Keratinocyte (primary cell): Measurements from ENCODE around the gene ARMH3. TPM values are rescaled to one million over a fixed set of nuclear protein-coding genes. Genes with fewer than 3 reads are reported as not detected.

Source experiments
- DNase-seq: peaks from one replicate; pipeline ENCODE4 v3.0.0-alpha.2; 2011; ENCODE audit warnings: low read depth, missing footprints, low spot score
- FAIRE-seq: peaks from 2 replicates; lab custom pipeline; 2011; peaks lifted over from hg19 to GRCh38; lab: Jason Lieb, UNC
- H2AFZ ChIP-seq: 2 replicates; pipeline ENCODE4 v1.6.0; 2012; ENCODE audit warnings: low read length, control low read depth, inconsistent platforms; ENCODE audit not compliant: control insufficient read depth
- H3K27ac ChIP-seq: 2 replicates; pipeline ENCODE4 v1.5.1; 2011; ENCODE audit warnings: low read length; ENCODE audit not compliant: control insufficient read depth, insufficient read depth
- H3K27me3 ChIP-seq: 3 replicates; pipeline ENCODE4 v1.6.0; 2011; ENCODE audit warnings: low read length; ENCODE audit not compliant: control insufficient read depth, insufficient read depth; ENCODE audit errors: extremely low read depth
- H3K36me3 ChIP-seq, 2 experiments: 2 replicates in 1 of 2; 3 replicates in 1 of 2; pipeline ENCODE4 v1.5.1; 2011; ENCODE audit warnings: low read length in 2 of 2, mild to moderate bottlenecking in 1 of 2; ENCODE audit not compliant: control insufficient read depth in 2 of 2, insufficient read depth in 2 of 2; ENCODE audit errors: extremely low read depth in 1 of 2
- H3K4me1 ChIP-seq: 3 replicates; pipeline ENCODE4 v1.5.1; 2011; ENCODE audit warnings: low read length; ENCODE audit not compliant: control insufficient read depth, insufficient read depth; ENCODE audit errors: extremely low read depth
- H3K4me2 ChIP-seq: 3 replicates; pipeline ENCODE4 v1.6.0; 2011; ENCODE audit warnings: low read depth, low read length; ENCODE audit not compliant: control insufficient read depth, insufficient read depth; ENCODE audit errors: extremely low read depth
- H3K4me3 ChIP-seq, 3 experiments: fragments of 200-600 bp in 1 of 3; sonication (generic) in 1 of 3; 2 replicates in 2 of 3; 3 replicates in 1 of 3; pipeline ENCODE4 v1.5.1; 2011 to 2016; ENCODE audit warnings: low read length in 3 of 3, mild to moderate bottlenecking in 3 of 3, control low read depth in 2 of 3, inconsistent platforms in 1 of 3, low read depth in 1 of 3, mixed read lengths in 1 of 3, mixed run types in 1 of 3, moderate library complexity in 1 of 3; ENCODE audit not compliant: control insufficient read depth in 2 of 3, insufficient read depth in 2 of 3; ENCODE audit errors: extremely low read depth in 1 of 3
- H3K79me2 ChIP-seq: 2 replicates; pipeline ENCODE4 v1.6.0; 2012; ENCODE audit warnings: low read length; ENCODE audit not compliant: control insufficient read depth, insufficient read depth
- H3K9ac ChIP-seq: 3 replicates; pipeline ENCODE4 v1.6.0; 2011; ENCODE audit warnings: low read length; ENCODE audit not compliant: control insufficient read depth, insufficient read depth; ENCODE audit errors: extremely low read depth
- H3K9me1 ChIP-seq: 3 replicates; pipeline ENCODE4 v1.6.0; 2011; ENCODE audit warnings: low read length; ENCODE audit not compliant: control insufficient read depth, insufficient read depth; ENCODE audit errors: extremely low read depth
- H3K9me3 ChIP-seq: 2 replicates; pipeline ENCODE4 v1.5.1; 2012; ENCODE audit warnings: low read depth, low read length; ENCODE audit not compliant: control insufficient read depth
- H4K20me1 ChIP-seq: 3 replicates; pipeline ENCODE4 v1.6.0; 2011; ENCODE audit warnings: low read length; ENCODE audit not compliant: control insufficient read depth, insufficient read depth; ENCODE audit errors: extremely low read depth
- EZH2 ChIP-seq: IDR thresholded peaks from one replicate; pipeline ENCODE4 v1.6.1; 2012; ENCODE audit warnings: inconsistent platforms, mild to moderate bottlenecking, low read length, moderate library complexity
- dilution Hi-C: fragments of 300-500 bp; cut with MboI; formaldehyde crosslinking; loops from one replicate; pipeline ENCODE4 v1.7.0; 2020; ENCODE audit warnings: low sequenced_read_pairs; ENCODE audit not compliant: extremely low pct_ligation_motif_present
- polyA plus RNA-seq, 5 experiments: library from polyadenylated mRNA; depleted of rRNA in 3 of 5; stranded (reverse) in 3 of 5; stranded (forward) in 1 of 5; unstranded in 1 of 5; fragments of >200 nt; gene quantifications; 1 replicate in 1 of 5; 2 replicates in 3 of 5; 3 replicates in 1 of 5; pipeline versions ENCODE4 v1.2.1 to v1.2.3, GENCODE V29; 2011 to 2012; ENCODE audit warnings: missing spikeins in 2 of 5, low read depth in 1 of 5, low replicate concordance in 1 of 5
- TF ChIP-seq, protein P1 (sequence below), 3 experiments: IDR thresholded peaks in 1 of 3; conservative IDR thresholded peaks in 1 of 3; optimal IDR thresholded peaks in 1 of 3; 2 replicates in 2 of 3; 3 replicates in 1 of 3; pipeline versions ENCODE3 to v1.5.1; 2011; ENCODE audit warnings: low read length in 3 of 3, mild to moderate bottlenecking in 3 of 3, moderate library complexity in 2 of 3, control low read depth in 1 of 3, inconsistent platforms in 1 of 3; ENCODE audit not compliant: insufficient read depth in 2 of 3; ENCODE audit errors: extremely low read depth in 1 of 3

ARMH3 gene
- polyA plus RNA-seq, 1 donor (not counting 4 experiments of a cell fraction or from before 2014, with no cell fraction given): 25.3 TPM

DNA sequence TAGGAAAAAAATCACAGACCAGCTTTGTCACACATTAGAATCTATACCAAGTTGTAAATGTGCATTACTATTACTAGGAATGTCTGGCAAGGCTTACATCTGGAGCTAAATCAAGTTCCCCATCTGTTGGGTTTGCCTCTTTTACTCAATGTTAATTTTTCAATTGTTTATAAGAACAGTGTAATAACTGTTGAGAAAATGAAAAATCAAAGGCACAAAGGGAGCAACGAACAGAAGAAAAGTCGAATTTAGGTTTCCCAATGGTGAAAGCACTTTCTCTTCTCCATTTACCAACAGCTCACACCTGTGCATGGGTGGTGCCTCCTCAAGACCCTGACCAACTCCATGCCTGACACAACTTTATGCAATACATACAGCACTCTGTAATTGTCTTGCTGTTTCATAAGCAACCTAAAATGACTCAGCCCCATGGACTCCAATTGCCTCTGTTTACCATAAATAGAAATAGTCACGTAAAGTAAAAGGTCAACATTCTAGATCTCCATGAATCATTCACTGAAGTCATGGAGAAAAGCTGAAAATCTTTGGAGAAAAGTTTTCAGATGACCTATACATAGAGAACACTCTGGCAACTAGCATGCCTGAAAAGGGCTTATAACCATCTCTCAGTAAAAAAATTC, 116.8 kb downstream of the ARMH3 start:
- H2AFZ ChIP-seq: no peak overlapping the region
- H3K4me1 ChIP-seq: peaks cover 47% of the 10 kb centered on the region
- H3K27me3 ChIP-seq: no peaks in the 10 kb centered on the region
- TF ChIP-seq EZH2: no peak
- TF ChIP-seq, protein P1, sequence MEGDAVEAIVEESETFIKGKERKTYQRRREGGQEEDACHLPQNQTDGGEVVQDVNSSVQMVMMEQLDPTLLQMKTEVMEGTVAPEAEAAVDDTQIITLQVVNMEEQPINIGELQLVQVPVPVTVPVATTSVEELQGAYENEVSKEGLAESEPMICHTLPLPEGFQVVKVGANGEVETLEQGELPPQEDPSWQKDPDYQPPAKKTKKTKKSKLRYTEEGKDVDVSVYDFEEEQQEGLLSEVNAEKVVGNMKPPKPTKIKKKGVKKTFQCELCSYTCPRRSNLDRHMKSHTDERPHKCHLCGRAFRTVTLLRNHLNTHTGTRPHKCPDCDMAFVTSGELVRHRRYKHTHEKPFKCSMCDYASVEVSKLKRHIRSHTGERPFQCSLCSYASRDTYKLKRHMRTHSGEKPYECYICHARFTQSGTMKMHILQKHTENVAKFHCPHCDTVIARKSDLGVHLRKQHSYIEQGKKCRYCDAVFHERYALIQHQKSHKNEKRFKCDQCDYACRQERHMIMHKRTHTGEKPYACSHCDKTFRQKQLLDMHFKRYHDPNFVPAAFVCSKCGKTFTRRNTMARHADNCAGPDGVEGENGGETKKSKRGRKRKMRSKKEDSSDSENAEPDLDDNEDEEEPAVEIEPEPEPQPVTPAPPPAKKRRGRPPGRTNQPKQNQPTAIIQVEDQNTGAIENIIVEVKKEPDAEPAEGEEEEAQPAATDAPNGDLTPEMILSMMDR (optimal IDR thresholded peaks at IDR 0.05 in 1 of 3, IDR thresholded peaks at IDR 0.05 in 1 of 3, conservative IDR thresholded peaks at IDR 0.05 in 1 of 3; ENCODE audit: extremely low read depth in 1 of 3, insufficient read depth in 2 of 3, low read length in 3 of 3): no peak
- DNase-seq (peak; percentile 5), FAIRE-seq (peak; percentile 60)
- H3K4me3 ChIP-seq: no peak overlapping the region
- dilution Hi-C loops: no loop called here
- H3K79me2 ChIP-seq: no peaks in the 10 kb centered on the region
- no peaks in the 10 kb centered on the region for H3K9me1 ChIP-seq
- peak overlapping the region; percentile 36 for H3K9ac ChIP-seq
- H3K36me3 ChIP-seq: no peaks in the 10 kb centered on the region
- H3K9me3 ChIP-seq: no peaks in the 10 kb centered on the region
- no peaks in the 10 kb centered on the region for H4K20me1 ChIP-seq
- peak overlapping the region; percentile 31 for H3K4me2 ChIP-seq
- H3K27ac ChIP-seq: peak overlapping the region; percentile 74

DNA sequence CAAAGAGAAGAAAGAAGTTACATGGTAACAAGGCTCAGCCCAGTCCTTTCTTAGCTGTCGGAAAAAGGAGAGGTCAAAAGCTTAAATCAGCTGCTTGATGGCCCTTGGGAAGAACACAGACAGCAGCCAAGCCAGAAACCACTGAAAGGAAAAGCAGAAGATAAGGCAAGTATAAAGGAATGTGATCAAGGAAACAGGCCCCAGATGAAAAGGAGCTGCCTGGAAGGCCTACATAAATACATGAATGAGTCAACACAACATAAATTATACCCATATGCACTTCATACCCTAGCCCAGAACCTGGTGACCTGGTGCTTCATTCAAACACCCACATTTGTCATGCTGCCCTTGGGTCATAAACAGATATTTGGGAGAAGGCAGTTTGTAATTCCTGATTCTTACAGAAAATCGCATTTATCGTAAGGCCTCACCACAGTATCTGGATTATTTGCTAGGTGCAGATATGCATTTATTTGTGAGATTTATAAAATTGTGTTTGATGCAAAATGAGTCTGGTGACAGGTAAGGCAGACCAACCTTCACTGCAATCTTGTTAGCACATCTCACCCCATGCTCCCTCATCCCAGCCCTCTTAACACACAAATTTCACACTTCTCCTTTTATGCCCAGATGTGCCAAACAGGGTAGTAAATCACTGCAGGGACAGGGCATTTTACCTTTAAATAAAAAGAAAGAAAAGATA, 117.5 kb downstream of the ARMH3 start:
- Histone ChIP-seq H3K27me3 (no peaks in the 10 kb centered on the region), H2AFZ (no peak overlapping the region), H3K4me2 (peak overlapping the region; percentile 25), H3K9me3 (no peaks in the 10 kb centered on the region), H3K27ac (peak overlapping the region; percentile 74), H4K20me1 (no peaks in the 10 kb centered on the region), H3K9me1 (no peaks in the 10 kb centered on the region), H3K36me3 (no peaks in the 10 kb centered on the region), H3K4me1 (peaks cover 47% of the 10 kb centered on the region), H3K79me2 (no peaks in the 10 kb centered on the region), H3K4me3 (no peak overlapping the region), H3K9ac (peak overlapping the region; percentile 36)
- peak; percentile 1 for DNase-seq
- no peak for TF ChIP-seq EZH2
- TF ChIP-seq, protein P1 (optimal IDR thresholded peaks at IDR 0.05 in 1 of 3, IDR thresholded peaks at IDR 0.05 in 1 of 3, conservative IDR thresholded peaks at IDR 0.05 in 1 of 3; ENCODE audit: extremely low read depth in 1 of 3, insufficient read depth in 2 of 3, low read length in 3 of 3): no peak
- dilution Hi-C loops: no loop called here
- FAIRE-seq: peak; percentile 85
